NB4 (cell line): ENCODE data around the gene NT5DC3.

Experiments
- DNase-seq: peaks from one replicate; pipeline ENCODE4 v3.0.0; 2010; ENCODE audit warnings: low read depth
- H3K4me3 ChIP-seq: one replicate; pipeline ENCODE4 v1.5.1; 2011; ENCODE audit warnings: mild to moderate bottlenecking, low read depth, low read length, moderate library complexity
- MYC ChIP-seq: IDR thresholded peaks from 2 replicates; pipeline ENCODE4 v1.6.1; 2011; ENCODE audit warnings: low read depth, low read length
- POLR2A ChIP-seq: IDR thresholded peaks from 2 replicates; pipeline ENCODE4 v1.6.1; 2011; ENCODE audit warnings: mild to moderate bottlenecking; ENCODE audit not compliant: insufficient read length; ENCODE audit errors: extremely low read depth
- TF ChIP-seq, protein P1 (sequence below): IDR thresholded peaks from 2 replicates; pipeline ENCODE4 v1.6.1; 2011; ENCODE audit warnings: low read depth, low read length
- TF ChIP-seq, protein P2 (sequence below): IDR thresholded peaks from one replicate; pipeline ENCODE4 v1.5.1; 2012; ENCODE audit warnings: low read depth, low read length

Gene NT5DC3

DNA sequence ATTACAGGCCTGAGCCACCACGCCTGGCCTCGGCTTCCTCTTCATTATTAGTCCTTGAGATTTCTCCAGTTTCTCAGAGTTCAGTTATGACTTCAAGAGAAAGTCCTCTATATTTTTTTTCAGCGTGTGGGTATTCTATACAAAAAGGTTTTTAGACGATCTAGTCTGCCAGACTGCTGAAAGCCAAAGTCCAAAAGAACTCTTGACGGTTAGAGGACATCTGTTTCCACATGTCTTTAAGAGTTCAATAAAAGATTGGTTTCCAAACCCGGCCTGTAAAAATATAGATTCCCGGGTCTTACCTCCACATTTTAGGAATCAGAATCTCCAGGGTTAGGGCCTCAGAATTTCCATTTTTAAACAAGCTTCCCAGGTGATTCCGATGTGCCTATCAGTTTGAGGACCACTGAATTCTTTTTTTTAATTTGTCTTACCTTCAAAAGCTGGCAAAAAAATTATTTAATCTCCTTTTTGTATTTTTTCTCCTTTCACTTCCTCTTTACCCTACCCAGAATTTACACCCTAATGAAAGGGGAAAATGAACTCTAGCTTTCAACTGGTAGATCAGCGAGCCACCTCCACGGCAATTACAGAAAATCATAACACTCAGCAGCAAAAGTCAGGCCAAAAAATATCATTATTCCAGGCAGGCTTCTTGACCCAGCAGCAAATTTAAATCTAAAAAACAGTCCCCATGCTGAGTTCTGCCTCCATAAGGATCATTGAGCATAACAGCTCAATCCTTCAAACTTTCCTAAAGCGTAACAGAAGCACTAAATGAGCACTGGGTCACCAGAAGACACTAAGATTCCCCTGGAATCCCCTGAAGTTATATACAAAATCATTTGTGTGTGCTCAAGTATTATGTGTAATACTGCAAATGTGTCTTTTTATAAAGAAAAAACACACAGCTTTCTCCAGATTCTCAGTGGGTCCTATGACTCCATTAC, 8.7 kb downstream of the NT5DC3 start:
- peak; percentile 24 for DNase-seq
- H3K4me3 ChIP-seq = no peak overlapping the region
- TF ChIP-seq POLR2A = no peak
- TF ChIP-seq, protein P1, sequence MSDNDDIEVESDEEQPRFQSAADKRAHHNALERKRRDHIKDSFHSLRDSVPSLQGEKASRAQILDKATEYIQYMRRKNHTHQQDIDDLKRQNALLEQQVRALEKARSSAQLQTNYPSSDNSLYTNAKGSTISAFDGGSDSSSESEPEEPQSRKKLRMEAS = no peak
- no peak for TF ChIP-seq MYC
- TF ChIP-seq, protein P2, sequence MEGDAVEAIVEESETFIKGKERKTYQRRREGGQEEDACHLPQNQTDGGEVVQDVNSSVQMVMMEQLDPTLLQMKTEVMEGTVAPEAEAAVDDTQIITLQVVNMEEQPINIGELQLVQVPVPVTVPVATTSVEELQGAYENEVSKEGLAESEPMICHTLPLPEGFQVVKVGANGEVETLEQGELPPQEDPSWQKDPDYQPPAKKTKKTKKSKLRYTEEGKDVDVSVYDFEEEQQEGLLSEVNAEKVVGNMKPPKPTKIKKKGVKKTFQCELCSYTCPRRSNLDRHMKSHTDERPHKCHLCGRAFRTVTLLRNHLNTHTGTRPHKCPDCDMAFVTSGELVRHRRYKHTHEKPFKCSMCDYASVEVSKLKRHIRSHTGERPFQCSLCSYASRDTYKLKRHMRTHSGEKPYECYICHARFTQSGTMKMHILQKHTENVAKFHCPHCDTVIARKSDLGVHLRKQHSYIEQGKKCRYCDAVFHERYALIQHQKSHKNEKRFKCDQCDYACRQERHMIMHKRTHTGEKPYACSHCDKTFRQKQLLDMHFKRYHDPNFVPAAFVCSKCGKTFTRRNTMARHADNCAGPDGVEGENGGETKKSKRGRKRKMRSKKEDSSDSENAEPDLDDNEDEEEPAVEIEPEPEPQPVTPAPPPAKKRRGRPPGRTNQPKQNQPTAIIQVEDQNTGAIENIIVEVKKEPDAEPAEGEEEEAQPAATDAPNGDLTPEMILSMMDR = no peak

DNA sequence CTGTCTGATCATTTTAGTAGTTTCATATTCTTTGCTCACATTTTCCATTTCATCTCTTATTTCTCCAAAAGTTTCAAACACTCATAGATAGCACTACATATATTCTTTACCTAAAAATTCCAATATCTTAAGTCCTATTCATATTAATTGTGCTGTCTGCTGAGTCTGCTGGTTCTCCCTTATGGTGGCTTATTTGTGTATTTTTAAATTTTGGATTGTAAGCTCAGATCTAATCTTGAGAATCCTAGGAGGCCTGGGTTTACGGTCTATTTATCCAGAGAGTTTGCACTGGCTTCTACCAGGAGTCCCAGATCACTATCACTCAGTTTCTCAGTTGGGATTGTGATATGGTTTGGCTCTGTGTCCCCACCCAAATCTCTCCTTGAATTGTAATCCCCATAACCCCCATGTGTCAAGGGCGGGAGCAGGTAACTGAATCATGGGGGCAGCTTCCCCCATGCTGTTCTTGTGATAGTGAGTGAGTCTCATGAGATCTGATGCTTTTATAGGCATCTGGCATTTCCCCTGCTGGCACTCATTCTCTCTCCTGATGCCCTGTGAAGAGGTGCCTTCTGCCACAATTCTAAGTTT, 10.2 kb downstream of the NT5DC3 start:
- no peak for DNase-seq
- no peak overlapping the region for H3K4me3 ChIP-seq
- TF ChIP-seq, protein P1 = no peak
- TF ChIP-seq MYC (no peak), POLR2A (no peak)
- TF ChIP-seq, protein P2 = no peak

DNA sequence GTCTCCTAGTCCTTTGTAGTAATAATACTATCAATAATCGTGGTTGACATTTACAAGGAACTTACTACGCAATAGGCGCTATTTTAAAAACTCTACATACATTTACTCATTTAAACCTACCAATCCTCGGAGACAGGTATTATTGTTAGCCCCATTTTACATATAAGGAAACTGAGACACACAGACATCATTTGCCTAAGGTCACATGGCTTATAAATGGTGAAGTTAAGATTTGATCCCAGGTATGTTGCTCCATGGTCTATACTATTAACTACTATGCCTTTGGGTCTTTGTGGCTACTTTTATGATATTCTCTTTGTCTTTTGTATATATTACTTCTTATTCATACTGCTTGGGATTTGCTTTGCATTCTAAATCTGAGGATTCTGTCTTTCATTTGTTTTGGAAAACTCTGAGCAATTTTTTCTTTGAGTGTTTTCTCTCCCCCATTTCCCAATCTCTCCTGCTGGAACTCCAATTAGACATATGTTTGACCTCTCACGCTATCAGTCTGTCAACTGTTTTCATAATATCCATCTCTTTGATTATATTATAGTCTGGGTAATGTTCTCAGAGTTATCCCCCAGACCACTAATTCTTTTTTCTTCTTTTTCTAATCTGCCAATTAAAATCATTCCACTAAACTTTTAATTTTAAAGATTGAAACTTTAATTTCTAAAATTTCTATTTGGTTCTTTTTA, 10.9 kb downstream of the NT5DC3 start:
- TF ChIP-seq POLR2A = no peak
- TF ChIP-seq MYC = no peak
- TF ChIP-seq, protein P1 = no peak
- TF ChIP-seq, protein P2 = no peak
- no peak overlapping the region for H3K4me3 ChIP-seq
- DNase-seq = no peak

DNA sequence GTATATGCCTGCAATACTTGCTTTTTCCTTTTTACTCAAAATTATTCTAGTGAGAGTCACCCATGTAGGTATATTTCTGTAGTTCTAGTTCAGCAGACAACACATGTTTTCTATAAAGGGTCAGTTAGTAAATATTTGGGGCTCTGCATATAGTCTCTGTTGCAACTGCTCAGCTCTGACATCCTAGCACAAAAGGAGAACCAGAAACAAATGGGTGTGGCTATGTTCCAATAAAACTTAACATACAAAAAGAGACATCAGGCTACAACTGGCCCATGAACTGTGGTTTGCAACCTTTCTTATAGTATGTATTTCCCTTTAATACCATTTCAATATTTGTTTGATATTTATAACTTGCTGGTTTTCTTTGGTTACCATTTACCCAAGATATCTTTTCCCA, 11.9 kb downstream of the NT5DC3 start:
- no peak overlapping the region for H3K4me3 ChIP-seq
- TF ChIP-seq MYC = no peak
- TF ChIP-seq, protein P1 = no peak
- TF ChIP-seq, protein P2 = no peak
- no peak for TF ChIP-seq POLR2A
- peak; percentile 82 for DNase-seq

DNA sequence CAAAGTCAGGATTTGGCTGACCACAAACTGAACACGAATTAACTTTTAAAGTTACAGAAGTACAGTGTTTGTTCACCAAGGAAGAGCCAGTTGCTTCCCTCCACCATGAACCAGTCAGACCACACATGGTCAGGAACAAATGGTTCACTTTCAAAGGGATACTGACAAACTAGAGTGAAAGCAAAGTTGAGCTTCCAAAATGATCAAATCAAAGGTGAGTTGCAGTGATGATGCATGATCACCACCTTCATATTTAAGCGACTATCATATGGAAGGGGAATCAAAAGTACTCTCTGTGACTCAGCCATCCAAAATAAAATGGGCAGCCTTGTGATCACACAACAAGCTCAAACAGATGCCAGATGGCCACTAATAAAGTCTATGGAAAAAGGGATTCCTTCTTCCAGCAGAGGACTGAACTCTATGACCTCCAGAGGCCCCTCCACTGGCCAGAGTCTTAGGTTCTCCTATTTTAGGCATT, 13.1 kb downstream of the NT5DC3 start:
- H3K4me3 ChIP-seq = no peak overlapping the region
- peak; percentile 62 for DNase-seq
- TF ChIP-seq POLR2A (no peak), MYC (no peak)
- TF ChIP-seq, protein P1 = 0 out of 2 replicates have a peak, but pooled peaks have one; percentile 19
- TF ChIP-seq, protein P2 = no peak
